K562 (cell line): Measurements from ENCODE around the gene A1BG. TPM values are rescaled to one million over a fixed set of nuclear protein-coding genes. Genes with fewer than 3 reads are reported as not detected.
"Not testable (repeated sequence)": the region's sequence is repeated elsewhere in the genome, so short reads cannot be mapped to it uniquely, and the experiment has no call there.

Experiments
- ATAC-seq: fragments of 200-7000 bp; cut with Tn5 transposase; 3 replicates; pipeline ENCODE4 v1.9.1; 2020; ENCODE audit warnings: moderate library complexity
- BruUV-seq: library from RNA; stranded (reverse); fragments of 400-500 nt; replicated peaks from 2 replicates; lab custom pipeline; 2021; lab: Mats Ljungman, UMichigan
- CTCF ChIA-PET: fragments of 300-600 bp; formaldehyde crosslinking; extraction: SDS; loops from one replicate; lab custom pipeline; 2021; ENCODE audit warnings: low intra/inter-chr PET ratio; lab: Yijun Ruan, JAX
- POLR2A ChIA-PET: fragments of 300-600, 350-650 bp; sonication (Branson Sonifier 250); formaldehyde crosslinking; extraction: SDS; loops from one replicate; lab custom pipeline; 2021; ENCODE audit warnings: antibody characterized with exemption, inconsistent platforms; lab: Yijun Ruan, JAX
- DNase-seq, 4 experiments: peaks; one replicate each; pipeline versions ENCODE4 v3.0.0 to v3.0.0-alpha.2; 2011 to 2018; ENCODE audit warnings: low spot score in 3 of 4, mixed read lengths in 3 of 4; ENCODE audit errors: extremely low read depth in 1 of 4
- FAIRE-seq: peaks from 2 replicates; lab custom pipeline; 2011; peaks lifted over from hg19 to GRCh38; lab: Jason Lieb, UNC
- H2AFZ ChIP-seq: 2 replicates; pipeline ENCODE4 v1.6.0; 2011; ENCODE audit warnings: low read depth, low read length, control low read depth, inconsistent platforms
- H3K27ac ChIP-seq: fragments of 200-600 bp; 3 replicates; pipeline ENCODE4 v1.8.0; 2011; ENCODE audit warnings: low read depth, mild to moderate bottlenecking, control low read depth, inconsistent platforms, low read length, moderate library complexity, mixed read lengths; ENCODE audit errors: extremely low read depth
- H3K27me3 ChIP-seq, 2 experiments: fragments of 300-600 bp in 1 of 2; 2 replicates in 1 of 2; 3 replicates in 1 of 2; pipeline versions ENCODE4 v1.6.0 to v1.8.0; 2011; ENCODE audit warnings: inconsistent platforms in 2 of 2, low read length in 2 of 2, mild to moderate bottlenecking in 1 of 2, mixed read lengths in 1 of 2, moderate library complexity in 1 of 2; ENCODE audit not compliant: control insufficient read depth in 2 of 2, insufficient read depth in 2 of 2
- H3K36me3 ChIP-seq: fragments of 300-600 bp; 3 replicates; pipeline ENCODE4 v1.8.0; 2011; ENCODE audit warnings: mild to moderate bottlenecking, low read length, inconsistent platforms; ENCODE audit not compliant: control insufficient read depth, insufficient read depth
- H3K4me1 ChIP-seq, 2 experiments: fragments of 200-600 bp in 1 of 2; replicated peaks in 1 of 2; 2 replicates in 1 of 2; 3 replicates in 1 of 2; pipeline versions ENCODE4 v1.5.1 to v1.8.0; 2011; ENCODE audit warnings: inconsistent platforms in 2 of 2, low read length in 2 of 2, mild to moderate bottlenecking in 1 of 2, mixed read lengths in 1 of 2, moderate library complexity in 1 of 2; ENCODE audit not compliant: control insufficient read depth in 2 of 2, insufficient read depth in 2 of 2
- H3K4me2 ChIP-seq: 2 replicates; pipeline ENCODE4 v1.6.1; 2011; ENCODE audit warnings: low read length, control low read depth, inconsistent platforms, mixed read lengths; ENCODE audit not compliant: insufficient read depth
- H3K4me3 ChIP-seq: fragments of 200-600 bp; sonication (generic), shearing (Covaris generic); 2 replicates; pipeline ENCODE4 v1.5.1; 2016; ENCODE audit warnings: control low read depth, inconsistent platforms
- H3K79me2 ChIP-seq: fragments of 200-600 bp; 3 replicates; pipeline ENCODE4 v1.8.0; 2011; ENCODE audit warnings: low read length, inconsistent platforms; ENCODE audit not compliant: control insufficient read depth, insufficient read depth
- H3K9ac ChIP-seq, 2 experiments: 2 replicates each; pipeline versions ENCODE4 v1.6.0 to v1.6.1; 2011; ENCODE audit warnings: low read depth in 2 of 2, low read length in 2 of 2, control low read depth in 1 of 2, inconsistent platforms in 1 of 2, mild to moderate bottlenecking in 1 of 2, mixed read lengths in 1 of 2; ENCODE audit not compliant: insufficient read depth in 1 of 2
- H3K9me1 ChIP-seq: one replicate; pipeline ENCODE4 v1.6.0; 2011; ENCODE audit warnings: inconsistent platforms, mild to moderate bottlenecking, low read length, moderate library complexity; ENCODE audit not compliant: control insufficient read depth, insufficient read depth
- H3K9me3 ChIP-seq: replicated peaks from 2 replicates; pipeline ENCODE4 v1.5.1; 2011; ENCODE audit warnings: low read depth, low read length, inconsistent platforms; ENCODE audit not compliant: control insufficient read depth, insufficient read depth
- H4K20me1 ChIP-seq: replicated peaks from 2 replicates; pipeline ENCODE4 v1.6.1; 2011; ENCODE audit warnings: low read length, inconsistent platforms, mixed read lengths; ENCODE audit not compliant: control insufficient read depth, insufficient read depth
- HNRNPH1 ChIP-seq: fragments of 200-400 bp; formaldehyde crosslinking; optimal IDR thresholded peaks from 2 replicates; pipeline ENCODE3; 2017; ENCODE audit warnings: low read depth, mild to moderate bottlenecking, low read length, moderate library complexity
- LARP7 ChIP-seq: fragments of 450-650 bp; IDR thresholded peaks from 2 replicates; pipeline ENCODE4 v1.6.1; 2016
- SLC30A9 ChIP-seq: fragments of 250-450 bp; sonication (Bioruptor Pico); IDR thresholded peaks from 2 replicates; pipeline ENCODE4 v1.8.0; 2022; ENCODE audit warnings: mild to moderate bottlenecking, moderate library complexity
- SMC3 ChIP-seq: conservative IDR thresholded peaks from 2 replicates; pipeline ENCODE4 v1.6.1; 2011; ENCODE audit warnings: low read depth, low read length, improper control_type of control experiment; ENCODE audit not compliant: insufficient read depth
- ZNF79 ChIP-seq: fragments of 250-450 bp; sonication (Bioruptor Pico); IDR thresholded peaks from 2 replicates; pipeline ENCODE4 v1.4.0; 2020; ENCODE audit warnings: low read depth, mild to moderate bottlenecking, moderate library complexity
- WGBS: fragments of 100-300 bp; shearing (Covaris generic); methylation state at CpG from one replicate; pipeline ENCODE4 v1.1.6; 2016; ENCODE audit warnings: low coverage, mixed read lengths; ENCODE audit not compliant: insufficient coverage; ENCODE audit errors: missing lambda C conversion rate; 5-methylcytosine and 5-hydroxymethylcytosine counted together
- in situ Hi-C: fragments of 300-500 bp; cut with MboI; formaldehyde crosslinking; loops from 4 replicates; pipeline ENCODE4 v1.15.0; 2018; ENCODE audit warnings: inconsistent platforms, mixed read lengths
- intact Hi-C: fragments of 100-400 bp; cut with micrococcal nuclease; formaldehyde crosslinking; loops from 2 replicates; pipeline ENCODE4 v1.14.2; 2022
- polyA plus RNA-seq, 8 experiments: library from polyadenylated mRNA; depleted of rRNA in 4 of 8; stranded (reverse) in 5 of 8; unstranded in 3 of 8; fragments of >200 nt; fragmentation: Nextera tagmentation in 2 of 8; fragmentation: Illumina TruSeq in 1 of 8; extraction: Ambion mirVana in 2 of 8; extraction: Trizol in 1 of 8; gene quantifications; 2 replicates each; pipeline versions ENCODE4 v1.2.1 to v1.2.3, GENCODE V29; 2011 to 2014; ENCODE audit warnings: inconsistent platforms in 1 of 8, missing spikeins in 1 of 8
- total RNA-seq, 7 experiments: library from RNA; depleted of rRNA in 6 of 7; stranded (reverse); fragments of >200 nt in 6 of 7; fragmentation: Illumina TruSeq in 2 of 7; extraction: Trizol in 2 of 7; gene quantifications; 2 replicates each; pipeline versions ENCODE4 v1.2.1 to v1.2.3, GENCODE V29; 2011 to 2021; ENCODE audit warnings: low replicate concordance in 1 of 7
- TF ChIP-seq, protein P1 (sequence below), 3 experiments: IDR thresholded peaks in 2 of 3; conservative IDR thresholded peaks in 1 of 3; 2 replicates each; pipeline ENCODE4 v1.5.1; 2011 to 2012; ENCODE audit warnings: low read length in 3 of 3, mild to moderate bottlenecking in 3 of 3, control low read depth in 2 of 3, improper control_type of control experiment in 1 of 3, inconsistent platforms in 1 of 3, low read depth in 1 of 3, mixed read lengths in 1 of 3, moderate library complexity in 1 of 3; ENCODE audit not compliant: insufficient read depth in 2 of 3
- TF ChIP-seq, protein P2 (sequence below): fragments of 450-650 bp; IDR thresholded peaks from 2 replicates; pipeline ENCODE4 v1.6.1; 2016; ENCODE audit warnings: mild to moderate bottlenecking
- TF ChIP-seq, protein P3 (sequence below): sonication (generic); formaldehyde crosslinking; IDR thresholded peaks from 2 replicates; pipeline ENCODE4 v1.8.1; 2023; ENCODE audit warnings: mild to moderate bottlenecking, missing genetic modification reagents

The A1BG gene
- total and polyA plus RNA-seq, 9 of the 15 experiments (the other 6 are each of a cell fraction or from before 2014, with no cell fraction given) = 0.10 to 19.8 (median 2.6) TPM

DNA sequence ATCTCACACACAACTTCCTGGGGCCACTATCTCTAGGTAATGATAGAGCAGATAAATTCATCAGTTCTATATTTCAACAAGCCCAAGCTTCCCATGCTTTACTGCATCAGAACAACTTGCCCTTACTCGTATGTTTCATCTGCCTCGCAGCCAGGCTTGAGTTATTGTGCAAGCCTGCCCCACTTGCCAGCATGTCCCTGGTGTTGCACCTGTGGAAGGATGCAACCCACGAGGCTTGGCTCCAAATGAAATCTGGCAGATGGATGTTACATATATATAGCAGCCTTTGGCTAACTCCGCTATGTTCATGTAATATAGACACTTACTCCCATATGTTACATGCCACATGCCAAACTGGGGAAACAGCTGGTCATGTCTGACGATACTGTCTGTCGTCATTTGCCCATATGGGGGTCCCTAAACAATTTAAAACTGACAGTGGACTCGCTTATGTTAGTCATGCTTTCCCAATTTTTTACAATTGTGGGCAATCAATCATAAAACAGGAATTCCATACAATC is 41.9 kb downstream of the A1BG start:
- 94% methylated on average over 7 of the region's 7 CpGs for WGBS
- Histone ChIP-seq H4K20me1 (no peaks in the 10 kb centered on the region), H3K9ac (no peak overlapping the region), H2AFZ (no peak overlapping the region), H3K4me2 (no peak overlapping the region), H3K9me3 (peaks cover 8% of the 10 kb centered on the region), H3K79me2 (peaks cover 23% of the 10 kb centered on the region), H3K27me3 (no peaks in the 10 kb centered on the region), H3K4me3 (no peak overlapping the region), H3K36me3 (peaks cover 81% of the 10 kb centered on the region), H3K9me1 (no peaks in the 10 kb centered on the region), H3K4me1 (0 out of 5 replicates have a peak, but pooled peaks cover 0 to under 1% of the 10 kb centered on the region in 2 experiments), H3K27ac (no peak overlapping the region)
- POLR2A ChIA-PET = no interaction called here
- BruUV-seq = no TSS peak
- intact Hi-C loops = no loop called here
- DNase-seq (no peak), FAIRE-seq (no peak), ATAC-seq (no peak)
- in situ Hi-C loops = no loop called here
- CTCF ChIA-PET = no interaction called here
- TF ChIP-seq HNRNPH1 (no peak), SMC3 (no peak), ZNF79 (CRISPR knock-in tag) (no peak), LARP7 (no peak), SLC30A9 (no peak)

DNA sequence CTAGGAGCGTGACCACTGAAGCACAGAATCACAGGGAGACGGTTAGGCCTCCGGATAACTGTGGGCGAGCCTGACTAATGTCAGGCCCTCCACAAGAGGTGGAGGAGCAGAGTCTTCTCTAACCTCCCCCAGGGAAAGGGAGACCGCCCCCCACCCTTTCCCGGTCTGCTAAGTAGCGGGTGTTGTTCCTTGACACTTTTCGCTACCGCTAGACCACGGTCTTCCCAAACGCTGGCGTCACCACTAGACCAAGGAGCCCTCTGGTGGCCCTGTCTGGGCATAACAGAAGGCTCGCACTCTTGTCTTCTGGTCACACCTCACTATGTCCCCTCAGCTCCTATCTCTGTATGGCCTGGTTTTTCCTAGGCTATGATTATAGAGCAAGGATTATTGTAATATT is 42.6 kb downstream of the A1BG start:
- H3K4me1 ChIP-seq, H3K4me2 ChIP-seq, ATAC-seq, CTCF ChIA-PET, H4K20me1 ChIP-seq, H3K9me1 ChIP-seq, FAIRE-seq, H3K27ac ChIP-seq, intact Hi-C loops, H2AFZ ChIP-seq, H3K27me3 ChIP-seq, in situ Hi-C loops, BruUV-seq, DNase-seq, H3K4me3 ChIP-seq, H3K9ac ChIP-seq, H3K9me3 ChIP-seq: not testable (repeated sequence)
- Histone ChIP-seq H3K36me3 (peaks cover 87% of the 10 kb centered on the region), H3K79me2 (peaks cover 30% of the 10 kb centered on the region)
- POLR2A ChIA-PET = interaction anchor here (3.0 kb wide), 1 partner anchor 16 kb away, joined by 9 read pairs; the partner anchor contains the start of gene ZSCAN22
- WGBS = 97% methylated on average over 10 of the region's 13 CpGs
- TF ChIP-seq, protein P1, sequence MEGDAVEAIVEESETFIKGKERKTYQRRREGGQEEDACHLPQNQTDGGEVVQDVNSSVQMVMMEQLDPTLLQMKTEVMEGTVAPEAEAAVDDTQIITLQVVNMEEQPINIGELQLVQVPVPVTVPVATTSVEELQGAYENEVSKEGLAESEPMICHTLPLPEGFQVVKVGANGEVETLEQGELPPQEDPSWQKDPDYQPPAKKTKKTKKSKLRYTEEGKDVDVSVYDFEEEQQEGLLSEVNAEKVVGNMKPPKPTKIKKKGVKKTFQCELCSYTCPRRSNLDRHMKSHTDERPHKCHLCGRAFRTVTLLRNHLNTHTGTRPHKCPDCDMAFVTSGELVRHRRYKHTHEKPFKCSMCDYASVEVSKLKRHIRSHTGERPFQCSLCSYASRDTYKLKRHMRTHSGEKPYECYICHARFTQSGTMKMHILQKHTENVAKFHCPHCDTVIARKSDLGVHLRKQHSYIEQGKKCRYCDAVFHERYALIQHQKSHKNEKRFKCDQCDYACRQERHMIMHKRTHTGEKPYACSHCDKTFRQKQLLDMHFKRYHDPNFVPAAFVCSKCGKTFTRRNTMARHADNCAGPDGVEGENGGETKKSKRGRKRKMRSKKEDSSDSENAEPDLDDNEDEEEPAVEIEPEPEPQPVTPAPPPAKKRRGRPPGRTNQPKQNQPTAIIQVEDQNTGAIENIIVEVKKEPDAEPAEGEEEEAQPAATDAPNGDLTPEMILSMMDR (IDR thresholded peaks at IDR 0.05 in 2 of 3, conservative IDR thresholded peaks at IDR 0.05 in 1 of 3; ENCODE audit: insufficient read depth in 2 of 3, low read depth in 1 of 3, low read length in 3 of 3) = 0 out of 6 replicates have a peak, but pooled peaks of 1 of the 3 experiments have one; percentile 15
- TF ChIP-seq, protein P2, sequence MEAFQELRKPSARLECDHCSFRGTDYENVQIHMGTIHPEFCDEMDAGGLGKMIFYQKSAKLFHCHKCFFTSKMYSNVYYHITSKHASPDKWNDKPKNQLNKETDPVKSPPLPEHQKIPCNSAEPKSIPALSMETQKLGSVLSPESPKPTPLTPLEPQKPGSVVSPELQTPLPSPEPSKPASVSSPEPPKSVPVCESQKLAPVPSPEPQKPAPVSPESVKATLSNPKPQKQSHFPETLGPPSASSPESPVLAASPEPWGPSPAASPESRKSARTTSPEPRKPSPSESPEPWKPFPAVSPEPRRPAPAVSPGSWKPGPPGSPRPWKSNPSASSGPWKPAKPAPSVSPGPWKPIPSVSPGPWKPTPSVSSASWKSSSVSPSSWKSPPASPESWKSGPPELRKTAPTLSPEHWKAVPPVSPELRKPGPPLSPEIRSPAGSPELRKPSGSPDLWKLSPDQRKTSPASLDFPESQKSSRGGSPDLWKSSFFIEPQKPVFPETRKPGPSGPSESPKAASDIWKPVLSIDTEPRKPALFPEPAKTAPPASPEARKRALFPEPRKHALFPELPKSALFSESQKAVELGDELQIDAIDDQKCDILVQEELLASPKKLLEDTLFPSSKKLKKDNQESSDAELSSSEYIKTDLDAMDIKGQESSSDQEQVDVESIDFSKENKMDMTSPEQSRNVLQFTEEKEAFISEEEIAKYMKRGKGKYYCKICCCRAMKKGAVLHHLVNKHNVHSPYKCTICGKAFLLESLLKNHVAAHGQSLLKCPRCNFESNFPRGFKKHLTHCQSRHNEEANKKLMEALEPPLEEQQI = 0 out of 2 replicates have a peak, but pooled peaks have one; percentile 53
- TF ChIP-seq, protein P3, sequence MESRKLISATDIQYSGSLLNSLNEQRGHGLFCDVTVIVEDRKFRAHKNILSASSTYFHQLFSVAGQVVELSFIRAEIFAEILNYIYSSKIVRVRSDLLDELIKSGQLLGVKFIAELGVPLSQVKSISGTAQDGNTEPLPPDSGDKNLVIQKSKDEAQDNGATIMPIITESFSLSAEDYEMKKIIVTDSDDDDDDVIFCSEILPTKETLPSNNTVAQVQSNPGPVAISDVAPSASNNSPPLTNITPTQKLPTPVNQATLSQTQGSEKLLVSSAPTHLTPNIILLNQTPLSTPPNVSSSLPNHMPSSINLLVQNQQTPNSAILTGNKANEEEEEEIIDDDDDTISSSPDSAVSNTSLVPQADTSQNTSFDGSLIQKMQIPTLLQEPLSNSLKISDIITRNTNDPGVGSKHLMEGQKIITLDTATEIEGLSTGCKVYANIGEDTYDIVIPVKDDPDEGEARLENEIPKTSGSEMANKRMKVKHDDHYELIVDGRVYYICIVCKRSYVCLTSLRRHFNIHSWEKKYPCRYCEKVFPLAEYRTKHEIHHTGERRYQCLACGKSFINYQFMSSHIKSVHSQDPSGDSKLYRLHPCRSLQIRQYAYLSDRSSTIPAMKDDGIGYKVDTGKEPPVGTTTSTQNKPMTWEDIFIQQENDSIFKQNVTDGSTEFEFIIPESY = peak; percentile 98
